NCI-H1417 (cell line): ENCODE data around the gene NUP93.
"Not testable (repeated sequence)": the region's sequence is repeated elsewhere in the genome, so short reads cannot be mapped to it uniquely, and the experiment has no call there.

ENCODE experiments used
- DNase-seq, 3 experiments: peaks; one replicate each; lab custom pipeline; 2025; lab: John Stamatoyannopoulos, UW

NUP93 gene

DNA sequence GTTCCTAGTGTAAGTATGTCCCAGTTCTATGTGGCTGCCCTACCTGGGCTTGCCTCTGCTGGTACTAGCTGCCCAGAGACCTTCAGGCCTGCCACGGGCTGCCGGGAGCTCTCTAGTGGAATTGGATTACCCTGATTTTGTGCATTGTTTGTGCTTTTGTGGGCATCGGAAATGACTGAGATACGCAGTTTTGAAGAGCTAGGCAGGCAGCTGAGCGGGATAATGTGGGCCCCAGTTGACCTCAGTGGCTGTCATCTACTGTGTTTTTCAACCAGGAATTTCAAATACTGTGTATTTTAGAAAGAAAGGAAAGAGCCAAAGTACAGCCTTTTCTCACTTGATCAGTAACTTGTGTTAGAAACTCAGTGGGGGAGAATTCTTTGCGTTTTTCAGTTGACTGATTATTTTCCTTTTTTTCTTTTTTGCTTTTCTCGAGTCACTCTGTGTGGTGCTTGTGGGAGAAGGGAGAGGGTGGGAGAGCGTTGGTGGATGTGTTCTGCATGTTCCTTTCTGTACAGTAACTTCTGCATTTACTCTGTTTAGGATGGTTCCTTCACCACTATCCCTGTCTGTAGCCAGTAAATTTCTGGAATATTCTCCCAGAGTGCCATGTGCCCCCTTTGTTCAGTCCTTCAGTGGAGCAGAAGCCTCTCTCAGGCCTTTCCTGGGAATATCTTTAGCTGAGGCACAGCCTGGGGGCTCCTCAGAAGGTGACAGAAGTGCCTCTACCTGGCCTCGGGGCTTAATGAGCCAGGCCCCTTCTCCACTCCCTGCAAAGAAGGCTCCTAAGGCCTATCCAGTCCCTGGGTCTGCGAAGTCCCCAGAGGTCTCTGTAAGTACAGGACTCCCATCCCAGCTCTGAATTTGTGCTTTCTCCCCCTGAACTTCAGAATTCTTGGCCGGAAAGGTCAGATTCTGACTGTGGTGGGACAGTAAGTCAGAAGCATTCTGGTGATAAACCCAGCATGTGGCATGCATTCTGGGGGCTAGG lies 120.1 kb downstream of the NUP93 start:
- no peak for DNase-seq

- no peak for DNase-seq
Measured at GRCh38 chr16:56851671-56852400, 121.9 kb downstream of the NUP93 start.

GRCh38 chr16:56852401-56852730 lies 122.4 kb downstream of the NUP93 start:
- no peak for DNase-seq

DNA sequence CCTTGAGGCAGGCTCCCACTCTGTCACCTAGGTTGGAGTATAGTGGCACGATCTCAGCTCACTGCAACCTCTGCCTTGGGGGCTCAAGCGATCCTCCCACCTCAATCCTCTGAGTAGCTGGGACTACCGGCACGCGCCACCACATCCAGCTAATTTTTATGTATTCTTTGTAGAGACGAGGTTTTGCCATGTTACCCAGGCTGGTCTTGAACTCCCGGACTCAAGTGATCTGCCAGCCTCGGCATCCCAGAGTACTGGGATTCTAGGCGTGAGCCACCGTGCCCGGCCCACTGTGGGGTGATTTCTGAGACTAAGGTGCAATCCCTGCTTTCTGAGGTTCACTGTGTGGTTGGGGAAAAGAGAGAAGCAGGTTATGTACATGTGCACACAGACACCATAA lies 123.0 kb downstream of the NUP93 start:
- no peak for DNase-seq

DNA sequence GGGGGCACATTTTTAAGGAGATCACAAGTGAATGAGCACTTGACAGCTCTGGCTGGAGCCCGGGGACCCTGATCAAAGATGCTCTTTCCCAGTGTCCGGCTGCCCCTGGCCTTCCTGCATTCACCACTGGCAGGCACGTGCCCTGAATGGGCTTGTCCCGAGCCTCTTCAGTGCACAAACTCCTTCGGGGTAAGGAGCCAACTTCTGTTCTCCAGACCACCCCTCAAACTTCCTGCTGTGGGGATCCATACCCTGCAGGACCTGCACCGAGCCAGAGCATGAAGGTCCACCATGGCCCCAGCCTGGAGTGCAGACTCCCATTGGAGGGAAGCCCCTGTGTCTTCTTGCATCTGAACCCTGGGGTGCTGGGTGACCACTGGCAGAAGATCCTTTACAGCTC lies 125.3 kb downstream of the NUP93 start:
- no peak for DNase-seq

GRCh38 chr16:56855946-56856345 lies 126.0 kb downstream of the NUP93 start:
- no peak for DNase-seq

- no peak for DNase-seq
Measured at GRCh38 chr16:56856876-56857447, 127.0 kb downstream of the NUP93 start.

DNA sequence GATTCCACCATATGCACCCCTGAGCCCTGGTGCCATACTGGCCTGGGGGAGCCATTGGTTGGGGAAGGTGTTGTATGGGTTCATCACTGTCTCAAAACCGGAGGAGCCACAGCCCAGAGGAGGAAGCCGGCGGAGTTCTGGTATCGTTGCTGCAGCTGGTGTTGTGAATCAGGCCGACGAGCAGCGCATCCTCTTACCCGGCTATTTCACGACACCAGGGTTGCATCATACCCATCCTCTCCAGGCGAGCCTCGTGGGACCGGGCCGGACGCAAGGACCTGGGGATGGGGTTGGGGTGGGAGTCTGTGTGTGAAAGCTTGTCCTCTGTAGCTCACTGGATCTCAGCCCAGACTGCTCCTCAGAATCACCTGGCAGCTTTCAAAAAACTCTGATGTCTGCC lies 128.4 kb downstream of the NUP93 start:
- DNase-seq: no peak

GRCh38 chr16:56859636-56860035 lies 129.7 kb downstream of the NUP93 start:
- no peak for DNase-seq

- DNase-seq: no peak
Measured at GRCh38 chr16:56860226-56861020, 130.5 kb downstream of the NUP93 start.

- no peak for DNase-seq
Measured at GRCh38 chr16:56861092-56861610, 131.2 kb downstream of the NUP93 start.

DNA sequence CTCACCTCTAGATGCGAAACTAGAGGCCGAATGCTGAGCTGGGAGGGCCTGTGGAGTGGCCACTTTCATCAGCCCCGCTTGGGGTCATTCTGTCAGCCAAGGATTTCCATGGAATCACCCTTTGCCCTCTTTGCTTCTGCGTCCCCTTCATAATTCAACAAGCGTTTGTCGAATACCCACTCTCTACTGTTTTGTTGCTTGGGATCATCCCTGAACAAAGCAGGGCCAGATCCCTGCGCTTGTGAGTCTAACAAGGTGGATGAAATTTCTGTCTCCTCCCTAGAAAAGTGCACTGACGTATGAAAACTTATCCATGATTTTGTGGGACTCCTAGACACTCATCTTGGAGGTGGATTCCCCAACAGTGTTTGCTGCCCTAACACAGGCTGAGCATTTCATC lies 131.8 kb downstream of the NUP93 start:
- DNase-seq: no peak

- DNase-seq: no peak
Measured at GRCh38 chr16:56862776-56863175, 132.8 kb downstream of the NUP93 start.

- DNase-seq: no peak
Measured at GRCh38 chr16:56864960-56865359, 135.0 kb downstream of the NUP93 start, which contains the start of gene SLC12A3. Gene SLC12A3, plus strand, starts transcription at chr16:56865207. Its CDS starts 29 bp downstream, at chr16:56865236.

- DNase-seq: no peak
Measured at GRCh38 chr16:56865394-56866062, 135.6 kb downstream of the NUP93 start.

DNA sequence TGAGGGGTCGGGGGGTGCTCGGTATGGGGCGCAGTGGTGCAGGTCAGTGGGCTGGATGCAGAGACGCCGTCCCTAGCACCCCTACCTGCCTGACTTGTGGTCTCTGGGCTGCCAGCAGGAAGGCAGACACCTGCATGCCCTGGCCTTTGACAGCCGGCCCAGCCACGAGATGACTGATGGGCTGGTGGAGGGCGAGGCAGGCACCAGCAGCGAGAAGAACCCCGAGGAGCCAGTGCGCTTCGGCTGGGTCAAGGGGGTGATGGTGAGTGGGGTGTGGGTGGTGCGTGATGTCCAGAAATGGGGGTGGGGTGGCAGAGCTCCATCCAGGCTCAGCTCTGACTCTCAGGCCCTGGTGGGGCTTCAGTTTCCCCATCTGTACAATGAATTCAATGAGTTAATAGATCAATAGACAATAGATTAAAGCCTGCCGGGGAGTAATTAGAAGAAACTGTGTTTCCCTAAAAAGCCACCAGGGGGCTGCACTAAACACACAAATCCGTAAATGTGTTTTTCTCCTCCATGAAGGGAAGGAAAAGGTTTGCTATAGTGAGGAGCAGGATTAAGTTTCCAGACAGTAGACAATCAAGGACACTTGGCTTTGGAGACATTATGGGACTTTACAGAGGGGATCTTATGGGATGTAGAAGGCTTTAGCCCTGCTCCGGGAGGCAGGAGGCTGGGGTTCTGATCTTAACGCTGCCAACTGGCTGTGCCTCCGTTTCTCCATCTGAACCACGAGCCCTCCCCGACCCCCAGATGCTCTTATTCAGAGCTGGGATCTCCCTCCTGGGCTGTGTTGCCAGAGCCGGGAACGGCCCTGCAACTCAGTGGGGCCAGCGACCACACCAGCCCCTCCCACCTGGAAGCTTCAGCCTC lies 137.3 kb downstream of the NUP93 start:
- DNase-seq: peak; percentile 47 to 76 (median 62)

DNA sequence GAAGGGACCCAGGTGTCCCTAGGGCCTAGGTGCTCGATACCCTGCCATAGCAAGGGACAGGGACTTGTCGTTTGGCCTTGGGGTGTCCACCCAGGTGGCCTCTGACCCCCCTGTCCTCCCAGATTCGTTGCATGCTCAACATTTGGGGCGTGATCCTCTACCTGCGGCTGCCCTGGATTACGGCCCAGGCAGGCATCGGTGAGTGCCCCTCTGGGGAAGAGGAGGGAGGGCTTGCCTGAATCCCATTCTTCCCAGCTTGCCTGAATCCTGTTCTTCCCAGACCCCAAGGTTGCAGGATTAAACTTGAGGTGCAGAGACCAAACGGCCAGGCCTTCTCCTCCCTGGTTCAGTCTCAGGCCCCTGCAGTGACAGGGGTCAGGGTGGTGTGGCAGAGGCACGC lies 138.2 kb downstream of the NUP93 start:
- no peak for DNase-seq

GRCh38 chr16:56868766-56869165 lies 138.8 kb downstream of the NUP93 start:
- not testable (repeated sequence) for DNase-seq

DNA sequence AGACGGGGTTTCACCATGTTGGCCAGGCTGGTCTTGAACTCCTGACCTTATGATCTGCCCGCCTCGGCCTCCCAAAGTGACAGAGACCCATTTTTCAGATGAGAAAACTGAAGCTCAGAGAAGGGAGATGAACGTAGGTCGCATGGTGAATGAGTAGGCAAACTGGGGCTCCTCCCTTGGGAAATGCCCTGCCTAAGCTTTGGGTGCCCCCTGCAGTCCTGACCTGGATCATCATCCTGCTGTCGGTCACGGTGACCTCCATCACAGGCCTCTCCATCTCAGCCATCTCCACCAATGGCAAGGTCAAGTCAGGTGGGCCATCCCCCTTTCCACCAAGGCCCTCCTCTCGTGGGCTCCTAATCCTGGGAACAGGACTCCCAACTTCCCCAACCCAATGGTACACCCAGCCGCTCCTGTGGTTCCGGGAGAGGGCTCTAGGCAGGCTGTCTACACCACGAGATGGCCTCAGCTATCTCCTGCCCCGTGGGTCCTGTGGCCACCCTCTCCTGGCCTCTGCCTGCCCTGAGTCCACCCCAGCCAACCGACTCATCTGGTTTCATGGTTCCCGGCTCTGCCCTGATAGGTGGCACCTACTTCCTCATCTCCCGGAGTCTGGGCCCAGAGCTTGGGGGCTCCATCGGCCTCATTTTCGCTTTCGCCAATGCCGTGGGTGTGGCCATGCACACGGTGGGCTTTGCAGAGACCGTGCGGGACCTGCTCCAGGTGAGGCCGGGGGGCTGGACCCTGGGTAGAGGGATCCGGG lies 139.8 kb downstream of the NUP93 start:
- DNase-seq: peak in 1 of 3 experiments; percentile 3
